GM18909 (cell line): ENCODE data around the gene TRIM65.
A peak's percentile ranks its signal among the peaks of the same experiment; 100 is the strongest.
"Not testable (repeated sequence)": the region's sequence is repeated elsewhere in the genome, so short reads cannot be mapped to it uniquely, and the experiment has no call there.

Source experiments
- ATAC-seq: cut with Tn5 transposase; IDR thresholded peaks from one replicate; pipeline ENCODE4 v1.9.1; 2021; ENCODE audit warnings: mild to moderate bottlenecking; ENCODE audit not compliant: unreplicated experiment, poor library complexity

TRIM65 gene

DNA sequence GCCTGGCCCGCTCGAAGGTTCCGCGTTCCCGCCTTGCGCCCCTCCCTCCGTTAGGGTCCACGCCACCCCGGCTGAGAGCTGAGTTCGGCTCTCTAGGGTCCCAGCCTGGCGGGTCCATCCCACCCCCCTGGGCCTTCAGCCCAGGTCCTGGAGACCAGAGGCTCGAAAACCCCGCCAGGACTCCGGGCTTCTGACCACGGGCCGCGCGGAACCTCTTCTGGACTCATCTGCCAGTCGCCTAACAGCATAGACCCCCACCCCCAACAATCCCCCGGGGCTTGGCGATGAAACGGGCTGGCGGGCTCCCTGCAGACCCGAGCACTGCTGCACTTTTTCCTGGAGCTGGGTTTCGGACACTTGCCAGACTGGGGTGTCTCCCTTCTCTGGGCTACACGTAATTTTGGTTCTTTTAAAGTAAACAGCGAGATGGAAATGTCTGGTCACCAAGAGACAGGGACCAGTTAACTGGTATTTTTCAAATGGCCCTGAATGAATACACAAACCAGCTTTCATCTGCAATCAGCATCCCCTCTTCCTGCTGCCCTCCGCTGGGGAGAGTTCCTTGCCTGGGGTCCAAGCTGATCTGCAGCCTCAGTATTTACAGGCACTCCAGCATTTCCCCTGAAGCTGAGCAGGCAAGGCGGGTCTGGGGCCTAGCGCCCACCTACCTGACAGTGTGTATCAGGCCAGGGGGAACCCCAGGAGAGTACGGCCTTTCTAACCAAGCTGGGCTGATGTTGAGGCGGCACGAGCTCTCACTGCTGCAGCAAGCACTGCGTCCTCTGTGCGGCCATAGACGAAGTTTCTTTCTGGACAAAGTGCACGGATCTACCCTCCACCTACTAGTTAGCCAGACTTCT lies 639 bp upstream of the TRIM65 start:
- ATAC-seq: no peak

- no peak for ATAC-seq
Observed at GRCh38 chr17:75895370-75896155, 1.2 kb downstream of the TRIM65 start.

DNA sequence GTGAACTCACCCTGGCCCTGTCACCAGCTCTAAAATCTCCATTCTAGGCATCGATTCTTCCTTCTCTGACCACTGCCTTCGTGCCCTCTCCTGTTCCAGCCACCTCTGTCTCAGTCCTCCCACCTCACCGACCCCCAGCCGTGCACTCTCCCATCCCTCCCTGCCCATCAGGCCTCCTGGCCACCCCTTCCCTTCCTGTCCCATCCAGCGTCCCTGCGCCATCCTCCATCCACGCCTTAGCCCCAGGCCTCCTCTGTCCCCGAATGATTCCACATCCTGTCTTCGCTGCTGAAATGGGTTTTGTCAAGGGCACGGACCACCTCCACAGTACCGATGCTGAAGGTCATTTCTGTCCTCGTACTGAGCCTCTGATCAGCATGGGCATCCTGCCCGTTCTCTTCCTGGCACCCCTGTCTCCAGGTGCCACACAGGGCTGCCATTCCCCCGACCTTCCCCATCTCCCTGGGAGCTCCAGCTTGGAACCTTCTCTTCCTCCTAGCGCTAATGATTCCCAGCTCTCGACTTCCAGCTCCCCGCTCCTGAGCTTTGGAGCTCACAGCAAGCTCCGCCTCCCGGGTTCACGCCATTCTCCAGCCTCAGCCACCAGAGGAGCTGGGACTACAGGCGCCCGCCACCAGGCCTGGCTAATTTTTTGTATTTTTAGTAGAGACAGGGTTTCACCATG lies 2.6 kb downstream of the TRIM65 start:
- no peak for ATAC-seq

DNA sequence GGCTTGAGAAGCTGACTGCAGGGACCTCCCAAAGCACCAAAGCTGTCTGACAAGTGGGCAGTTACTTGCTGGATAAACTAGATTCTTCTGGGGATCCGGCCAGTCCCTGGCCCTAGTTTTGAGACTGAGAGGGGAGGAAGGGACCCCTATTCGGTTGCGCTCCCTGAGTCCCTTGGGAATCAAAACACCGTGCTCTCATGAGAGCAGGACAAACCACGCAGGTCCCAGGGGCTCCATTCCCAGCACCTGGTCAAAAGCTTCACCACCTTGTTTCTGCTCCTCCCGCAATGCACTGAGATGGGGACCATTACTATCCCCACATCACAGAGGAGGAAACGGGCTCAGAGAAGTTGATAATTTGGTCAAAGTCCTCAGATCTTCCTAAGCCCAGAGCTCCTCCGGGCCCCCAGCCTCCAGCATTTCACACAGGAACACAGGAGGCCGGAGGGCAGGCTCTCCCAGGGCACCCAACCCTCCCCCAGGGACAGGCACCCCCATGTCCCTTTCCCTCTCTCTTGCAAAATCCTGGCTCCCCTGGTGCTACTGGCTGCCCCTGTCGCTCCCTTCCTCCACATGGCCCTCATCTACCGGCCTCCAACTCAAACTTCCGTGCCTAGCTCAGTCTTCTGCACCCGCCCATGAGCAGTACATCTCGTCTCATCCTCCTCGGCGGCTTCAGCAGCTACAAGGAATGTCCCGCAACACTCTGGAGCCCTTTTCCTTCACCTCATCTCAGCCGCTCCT lies 3.3 kb downstream of the TRIM65 start:
- no peak for ATAC-seq

GRCh38 chr17:75892556-75893224 lies 4.1 kb downstream of the TRIM65 start:
- ATAC-seq: no peak

DNA sequence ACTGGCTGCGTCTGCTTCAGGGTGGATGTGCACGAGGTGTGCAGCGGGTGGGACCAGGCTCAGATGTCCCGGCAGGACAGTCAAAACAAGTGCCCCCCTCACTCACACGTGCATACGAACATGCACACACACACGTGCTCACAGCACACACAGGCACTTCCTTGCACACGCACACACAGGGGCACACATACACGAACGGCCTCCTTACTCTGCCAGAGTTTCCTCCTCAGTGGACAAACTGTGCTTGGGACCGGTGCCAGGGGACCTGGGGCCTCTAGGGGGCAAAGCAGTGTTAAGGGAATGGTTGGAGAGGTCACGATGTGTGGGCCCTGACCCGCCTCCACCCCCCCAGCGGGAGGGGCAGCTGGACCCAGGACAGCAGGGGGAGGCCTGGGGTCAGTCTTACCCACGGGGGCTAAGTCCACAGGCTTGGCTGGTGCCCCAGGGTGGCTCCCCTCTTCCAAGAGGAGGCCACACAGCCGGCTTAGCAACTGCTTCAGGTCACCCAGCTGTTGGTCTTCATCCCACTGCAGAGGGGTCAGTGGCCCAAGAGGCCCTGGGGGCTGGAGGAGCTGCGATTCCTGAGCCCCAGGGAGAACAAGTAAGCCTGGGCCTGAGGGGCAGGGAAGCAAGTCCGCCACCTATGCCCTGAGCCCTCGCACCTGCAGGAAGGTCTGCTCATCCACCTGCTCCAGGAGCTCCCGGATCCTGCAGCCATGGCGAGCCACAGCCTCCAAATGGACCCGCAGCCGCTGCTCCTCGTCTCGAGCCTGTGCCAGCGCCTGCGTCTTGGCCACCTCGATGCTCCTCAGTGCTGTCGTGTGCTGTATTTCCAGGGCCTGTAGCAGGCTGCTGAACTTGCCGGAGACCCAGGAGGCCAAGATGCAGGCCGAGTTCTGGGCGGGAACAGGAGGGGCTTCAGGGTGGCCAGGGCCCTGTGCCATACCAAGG lies 4.9 kb downstream of the TRIM65 start:
- no peak for ATAC-seq

GRCh38 chr17:75891022-75891604 lies 5.6 kb downstream of the TRIM65 start:
- ATAC-seq: no peak

GRCh38 chr17:75889454-75889853 lies 7.3 kb downstream of the TRIM65 start:
- no peak for ATAC-seq

GRCh38 chr17:75888484-75888883 lies 8.3 kb downstream of the TRIM65 start:
- ATAC-seq: no peak

GRCh38 chr17:75885860-75886259 lies 10.9 kb downstream of the TRIM65 start:
- not testable (repeated sequence) for ATAC-seq

DNA sequence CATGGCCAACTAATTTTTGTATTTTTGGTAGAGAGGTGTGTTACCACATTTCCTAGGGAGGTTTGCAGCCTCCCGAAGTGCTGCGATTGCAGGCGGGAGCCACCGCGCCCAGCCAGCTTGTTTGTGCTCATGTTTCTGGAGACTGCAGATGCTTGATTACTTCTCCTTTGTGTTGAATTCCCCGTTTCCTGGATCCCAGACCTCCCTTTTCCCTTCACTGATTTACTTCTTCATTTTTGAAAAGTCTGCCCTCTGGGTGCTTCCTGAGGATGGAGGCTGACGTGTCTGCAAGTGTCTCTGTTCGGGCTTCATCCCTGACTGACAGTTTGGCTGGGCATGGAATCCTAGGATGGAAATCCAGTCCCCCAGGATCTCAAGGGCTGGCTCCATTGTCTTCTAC lies 11.3 kb downstream of the TRIM65 start:
- no peak for ATAC-seq

GRCh38 chr17:75881678-75882454 lies 14.9 kb downstream of the TRIM65 start:
- no peak for ATAC-seq

- no peak for ATAC-seq
Observed at GRCh38 chr17:75880266-75880665, 16.5 kb downstream of the TRIM65 start.

- ATAC-seq: peak; percentile 17
Observed at GRCh38 chr17:75878174-75878998, 18.4 kb downstream of the TRIM65 start, which contains the start of gene TRIM47. Gene TRIM47, minus strand, starts transcription at chr17:75878581. Its CDS starts 33 bp downstream, at chr17:75878548.

DNA sequence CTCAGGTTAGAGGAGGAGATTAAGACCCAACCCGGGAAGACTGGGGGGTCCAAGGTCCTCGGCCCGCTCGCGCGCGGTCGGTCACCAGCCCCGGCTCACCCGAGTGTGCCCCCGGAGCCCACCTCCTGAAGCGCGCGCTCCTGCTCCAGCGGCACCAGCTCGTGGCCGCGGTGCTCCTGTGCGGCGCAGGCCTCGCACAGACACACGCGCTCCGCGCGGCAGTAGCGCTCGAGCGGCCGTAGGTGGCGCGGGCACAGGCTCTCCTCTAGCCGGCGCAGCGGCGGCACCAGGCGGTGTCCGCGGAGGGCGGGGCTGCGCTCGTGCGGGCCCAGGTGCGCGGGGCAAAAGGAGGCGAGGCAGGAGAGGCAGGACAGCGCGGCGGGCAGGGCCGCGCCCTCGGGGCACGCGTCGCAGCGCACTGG lies 19.0 kb downstream of the TRIM65 start:
- ATAC-seq: peak; percentile 60

DNA sequence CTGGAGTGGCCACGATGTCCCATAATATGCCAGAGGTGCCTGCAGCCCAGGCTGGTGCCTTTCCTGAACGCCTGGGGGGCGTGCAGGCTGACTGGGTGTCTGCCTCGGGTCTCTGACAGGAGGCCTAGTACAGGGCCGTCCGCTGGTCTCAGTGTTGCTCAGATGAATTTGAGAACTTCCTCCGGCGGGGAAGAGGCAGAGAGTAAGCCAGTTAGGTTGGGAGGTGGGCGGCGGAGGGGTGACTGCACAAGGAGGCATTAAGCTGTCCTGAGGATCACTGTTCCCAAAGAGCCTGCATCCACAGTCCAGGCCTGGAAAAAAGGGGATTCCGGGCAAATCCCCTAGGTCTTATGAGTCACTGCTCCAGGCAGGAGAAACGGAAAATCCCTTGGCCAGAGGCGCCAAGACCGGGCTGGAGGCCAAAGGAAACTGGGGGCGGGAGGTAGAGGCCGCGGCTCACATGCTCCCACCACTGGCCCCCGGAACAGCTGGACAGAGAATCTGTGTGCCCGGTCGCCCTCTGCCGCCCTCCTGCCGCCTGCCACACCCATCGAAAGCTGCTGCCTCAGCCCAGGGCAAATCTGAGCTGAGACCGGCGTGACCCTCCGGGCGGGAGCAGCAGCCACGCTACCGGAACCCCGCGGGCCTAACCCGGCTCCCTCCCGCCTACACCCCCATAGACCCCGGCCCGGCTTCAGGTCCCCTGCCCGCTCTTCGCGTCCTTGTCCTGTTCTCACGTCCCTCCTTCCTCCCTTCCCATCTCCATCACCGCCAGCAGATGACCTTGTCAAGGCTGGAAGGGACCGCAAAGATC lies 19.6 kb downstream of the TRIM65 start:
- no peak for ATAC-seq
